ENCODE measurements around the gene MYL7. TPM values are rescaled to one million over a fixed set of nuclear protein-coding genes. Genes with fewer than 3 reads are reported as not detected.

Gene MYL7
- total and polyA plus RNA-seq, 2 donors (not counting 1 experiment from before 2014, with no cell fraction given): not detected

- Histone ChIP-seq H3K27me3 (ENCODE audit: control insufficient read depth, insufficient read depth, low read length) (no peaks in the 10 kb centered on the region), H2AFZ (ENCODE audit: low read length) (no peak overlapping the region), H3K4me2 (ENCODE audit: extremely low read depth, insufficient read depth, low read length) (no peak overlapping the region), H3K4me1 (ENCODE audit: control insufficient read depth, extremely low read depth, insufficient read depth, low read length) (peaks cover 3% of the 10 kb centered on the region), H3K27ac (ENCODE audit: insufficient read depth, low read length) (no peak overlapping the region), H3K36me3 (ENCODE audit: control insufficient read depth, insufficient read depth, low read length) (no peaks in the 10 kb centered on the region), H3K9ac (ENCODE audit: insufficient read depth, low read length) (no peak overlapping the region), H3K79me2 (ENCODE audit: control insufficient read depth, insufficient read depth, low read length) (no peaks in the 10 kb centered on the region), H3K9me3 (ENCODE audit: control insufficient read depth, insufficient read depth, low read depth, low read length) (no peaks in the 10 kb centered on the region), H4K20me1 (ENCODE audit: control insufficient read depth, extremely low read depth, insufficient read depth, low read length) (no peaks in the 10 kb centered on the region), H3K4me3 (replicated peaks in 1 of 4; ENCODE audit: control extremely low read depth in 1 of 4, insufficient read depth in 1 of 4, low read depth in 3 of 4, low read length in 4 of 4) (no peak overlapping the region)
- TF ChIP-seq CTCF (conservative IDR thresholded peaks at IDR 0.05 in 1 of 2, IDR thresholded peaks at IDR 0.05 in 1 of 2; ENCODE audit: low read depth in 1 of 2, low read length in 2 of 2) (no peak), EZH2 (IDR thresholded peaks at IDR 0.05; ENCODE audit: low read length, missing control alignments) (no peak)
- no peak for DNase-seq (ENCODE audit: low read depth in 2 of 2)
Measured at GRCh38 chr7:44094883-44095592, 46.1 kb downstream of the MYL7 start.

GRCh38 chr7:44094365-44094764 lies 46.8 kb downstream of the MYL7 start:
- TF ChIP-seq EZH2 (IDR thresholded peaks at IDR 0.05; ENCODE audit: low read length, missing control alignments) (no peak), CTCF (conservative IDR thresholded peaks at IDR 0.05 in 1 of 2, IDR thresholded peaks at IDR 0.05 in 1 of 2; ENCODE audit: low read depth in 1 of 2, low read length in 2 of 2) (no peak)
- Histone ChIP-seq H2AFZ (ENCODE audit: low read length) (no peak overlapping the region), H3K9me3 (ENCODE audit: control insufficient read depth, insufficient read depth, low read depth, low read length) (no peaks in the 10 kb centered on the region), H3K4me2 (ENCODE audit: extremely low read depth, insufficient read depth, low read length) (no peak overlapping the region), H3K4me1 (ENCODE audit: control insufficient read depth, extremely low read depth, insufficient read depth, low read length) (peaks cover under 1% of the 10 kb centered on the region), H3K36me3 (ENCODE audit: control insufficient read depth, insufficient read depth, low read length) (no peaks in the 10 kb centered on the region), H3K79me2 (ENCODE audit: control insufficient read depth, insufficient read depth, low read length) (no peaks in the 10 kb centered on the region), H3K9ac (ENCODE audit: insufficient read depth, low read length) (no peak overlapping the region), H3K27me3 (ENCODE audit: control insufficient read depth, insufficient read depth, low read length) (no peaks in the 10 kb centered on the region), H3K27ac (ENCODE audit: insufficient read depth, low read length) (no peak overlapping the region), H3K4me3 (replicated peaks in 1 of 4; ENCODE audit: control extremely low read depth in 1 of 4, insufficient read depth in 1 of 4, low read depth in 3 of 4, low read length in 4 of 4) (no peak overlapping the region), H4K20me1 (ENCODE audit: control insufficient read depth, extremely low read depth, insufficient read depth, low read length) (no peaks in the 10 kb centered on the region)
- no peak for DNase-seq (ENCODE audit: low read depth in 2 of 2)

- Histone ChIP-seq H3K36me3 (ENCODE audit: control insufficient read depth, insufficient read depth, low read length) (no peaks in the 10 kb centered on the region), H3K4me1 (ENCODE audit: control insufficient read depth, extremely low read depth, insufficient read depth, low read length) (peaks cover 4% of the 10 kb centered on the region), H4K20me1 (ENCODE audit: control insufficient read depth, extremely low read depth, insufficient read depth, low read length) (no peaks in the 10 kb centered on the region), H3K4me2 (ENCODE audit: extremely low read depth, insufficient read depth, low read length) (no peak overlapping the region), H3K79me2 (ENCODE audit: control insufficient read depth, insufficient read depth, low read length) (no peaks in the 10 kb centered on the region), H3K27me3 (ENCODE audit: control insufficient read depth, insufficient read depth, low read length) (no peaks in the 10 kb centered on the region), H2AFZ (ENCODE audit: low read length) (no peak overlapping the region), H3K9me3 (ENCODE audit: control insufficient read depth, insufficient read depth, low read depth, low read length) (no peaks in the 10 kb centered on the region), H3K27ac (ENCODE audit: insufficient read depth, low read length) (no peak overlapping the region), H3K4me3 (replicated peaks in 1 of 4; ENCODE audit: control extremely low read depth in 1 of 4, insufficient read depth in 1 of 4, low read depth in 3 of 4, low read length in 4 of 4) (no peak overlapping the region), H3K9ac (ENCODE audit: insufficient read depth, low read length) (no peak overlapping the region)
- no peak for DNase-seq (ENCODE audit: low read depth in 2 of 2)
- no peak for TF ChIP-seq CTCF (conservative IDR thresholded peaks at IDR 0.05 in 1 of 2, IDR thresholded peaks at IDR 0.05 in 1 of 2; ENCODE audit: low read depth in 1 of 2, low read length in 2 of 2)
Measured at GRCh38 chr7:44093102-44093641, 48.0 kb downstream of the MYL7 start.

Other genes with a start within 250 kb of the MYL7 start
- 27.7 and 42.1 TPM in 2 replicates for gene URGCP, start 234.7 kb downstream of the MYL7 start, total RNA-seq
- 18.3 and 23.2 TPM in 2 replicates for gene URGCP, start 234.7 kb downstream of the MYL7 start, polyA plus RNA-seq
- gene UBE2D4, start 214.9 kb downstream of the MYL7 start, total RNA-seq: 6.4 and 10.2 TPM in 2 replicates
- 20.2 and 21.3 TPM in 2 replicates for gene UBE2D4, start 214.9 kb downstream of the MYL7 start, polyA plus RNA-seq
- under 0.01 TPM in 1 of 2 replicates, not detected in the other for gene SPDYE1, start 143.4 kb downstream of the MYL7 start, total RNA-seq
- not detected in 2 replicates for gene SPDYE1, start 143.4 kb downstream of the MYL7 start, polyA plus RNA-seq
- 66.8 and 88.2 TPM in 2 replicates for gene DBNL, start 96.6 kb downstream of the MYL7 start, total RNA-seq
- gene DBNL, start 96.6 kb downstream of the MYL7 start, polyA plus RNA-seq: 86.4 and 115 TPM in 2 replicates
- gene PGAM2, start 75.8 kb downstream of the MYL7 start, total RNA-seq: 0.26 and 0.33 TPM in 2 replicates
- not detected in 2 replicates for gene PGAM2, start 75.8 kb downstream of the MYL7 start, polyA plus RNA-seq
- 11.0 and 12.7 TPM in 2 replicates for gene POLM, start 58.8 kb downstream of the MYL7 start, total RNA-seq
- gene POLM, start 58.8 kb downstream of the MYL7 start, polyA plus RNA-seq: 4.9 and 5.9 TPM in 2 replicates
- gene AEBP1, start 37.0 kb downstream of the MYL7 start, total RNA-seq: 116 and 133 TPM in 2 replicates
- 24.1 and 44.4 TPM in 2 replicates for gene AEBP1, start 37.0 kb downstream of the MYL7 start, polyA plus RNA-seq
- 58.8 and 76.5 TPM in 2 replicates for gene POLD2, start 17.8 kb downstream of the MYL7 start, total RNA-seq
- gene POLD2, start 17.8 kb downstream of the MYL7 start, polyA plus RNA-seq: 69.8 and 122 TPM in 2 replicates
- 0.77 and 1.7 TPM in 2 replicates for gene GCK, start 48.1 kb upstream of the MYL7 start, total RNA-seq
- gene GCK, start 48.1 kb upstream of the MYL7 start, polyA plus RNA-seq: 0.14 and 0.18 TPM in 2 replicates
- gene YKT6, start 59.6 kb upstream of the MYL7 start, total RNA-seq: 59.8 and 90.0 TPM in 2 replicates
- gene YKT6, start 59.6 kb upstream of the MYL7 start, polyA plus RNA-seq: 96.4 and 99.0 TPM in 2 replicates
- gene CAMK2B, start 184.3 kb upstream of the MYL7 start, total RNA-seq: 0.17 and 0.26 TPM in 2 replicates
- 0.06 and 0.54 TPM in 2 replicates for gene CAMK2B, start 184.3 kb upstream of the MYL7 start, polyA plus RNA-seq

Measured in fibroblast of lung (primary cell).